ENCODE data around the gene SHROOM2.

SHROOM2 gene

DNA sequence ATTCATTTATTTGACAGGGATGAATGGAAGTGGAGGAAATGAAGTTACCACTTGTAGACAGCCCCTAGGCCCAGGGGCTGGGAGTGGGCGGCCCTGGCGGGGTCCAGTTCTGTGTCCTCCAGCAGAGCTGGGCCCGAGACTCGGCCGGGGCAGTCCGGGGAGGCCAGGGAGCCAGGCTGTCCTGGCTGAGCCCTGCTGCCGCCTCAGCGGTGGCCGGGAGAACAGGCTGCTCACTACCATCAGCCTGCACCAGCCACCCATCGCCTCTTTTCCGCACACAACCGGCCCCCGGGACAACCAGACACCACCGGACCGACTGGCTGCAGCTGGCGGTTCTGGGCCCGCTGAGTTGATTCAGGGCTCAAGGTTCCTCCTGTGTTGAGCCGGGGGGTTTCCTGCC, 206.5 kb downstream of the SHROOM2 start:
- in situ Hi-C loops (cut with HindIII; ENCODE audit: low sequenced_read_pairs) = no loop called here

DNA sequence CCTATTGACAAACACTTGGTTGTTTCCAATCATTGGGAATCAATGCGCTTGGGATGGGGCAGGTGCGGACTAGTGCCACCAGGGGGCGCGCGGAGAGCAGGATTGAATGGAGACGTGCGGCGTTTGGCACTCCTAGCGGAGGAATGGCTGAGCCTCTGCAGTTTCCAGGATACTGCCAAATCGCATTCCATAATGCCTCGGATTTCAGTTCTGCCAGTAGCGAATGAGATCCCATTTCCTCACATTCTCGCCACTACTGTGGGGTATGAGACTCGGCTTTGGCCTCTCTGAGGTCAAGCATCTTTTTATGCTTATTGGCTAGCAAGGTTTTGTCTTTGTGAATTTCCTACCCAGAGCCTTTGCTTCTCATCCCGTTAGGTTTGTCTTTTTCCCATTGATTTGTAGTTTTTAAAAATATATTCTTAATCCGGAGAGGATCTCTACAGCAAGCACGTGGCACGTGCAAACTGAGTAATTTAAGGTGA, 209.7 kb downstream of the SHROOM2 start:
- in situ Hi-C loops (cut with HindIII; ENCODE audit: low sequenced_read_pairs) = no loop called here

DNA sequence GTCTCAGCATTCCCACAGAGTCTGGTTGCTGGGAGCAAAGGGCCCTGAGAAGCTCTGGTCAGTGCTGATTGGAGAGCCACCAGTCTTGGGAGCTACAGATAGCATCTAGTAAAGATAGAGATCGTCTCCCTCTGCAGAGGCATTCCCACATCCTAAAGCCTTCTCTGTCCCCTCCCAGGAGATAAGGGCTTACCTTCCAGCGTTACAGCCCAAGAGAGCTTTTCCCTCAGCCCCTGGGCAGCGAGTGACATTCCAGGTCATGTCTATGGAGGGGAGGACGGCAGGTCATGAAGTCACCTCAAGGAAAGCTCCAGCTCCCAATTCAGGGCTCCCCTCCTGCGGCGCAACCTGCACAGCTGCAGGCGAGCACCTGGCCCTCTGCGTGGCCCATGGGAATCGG, 210.8 kb downstream of the SHROOM2 start:
- in situ Hi-C loops (cut with HindIII; ENCODE audit: low sequenced_read_pairs) = no loop called here

DNA sequence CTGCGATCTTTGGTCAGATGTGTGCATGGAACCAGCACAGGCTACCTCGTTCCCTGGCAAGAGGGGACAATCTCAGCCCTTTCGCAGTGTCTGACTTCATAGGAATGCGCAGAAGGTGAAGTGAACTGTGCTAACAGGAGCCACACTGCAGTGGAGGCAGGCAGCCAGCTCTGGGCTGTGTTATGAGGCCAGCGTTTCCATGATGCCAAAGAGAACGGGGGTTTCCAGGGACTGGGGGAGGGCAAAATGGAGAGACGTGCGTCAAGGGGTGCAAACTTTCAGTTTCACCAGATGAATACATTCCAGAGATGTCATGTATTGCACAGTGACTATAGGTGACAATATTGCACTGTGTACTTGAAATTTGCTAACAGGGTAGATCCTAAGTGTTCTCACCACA, 211.3 kb downstream of the SHROOM2 start:
- in situ Hi-C loops (cut with HindIII; ENCODE audit: low sequenced_read_pairs) = no loop called here
